ENCODE measurements around the gene ACCSL.

The ACCSL gene

DNA sequence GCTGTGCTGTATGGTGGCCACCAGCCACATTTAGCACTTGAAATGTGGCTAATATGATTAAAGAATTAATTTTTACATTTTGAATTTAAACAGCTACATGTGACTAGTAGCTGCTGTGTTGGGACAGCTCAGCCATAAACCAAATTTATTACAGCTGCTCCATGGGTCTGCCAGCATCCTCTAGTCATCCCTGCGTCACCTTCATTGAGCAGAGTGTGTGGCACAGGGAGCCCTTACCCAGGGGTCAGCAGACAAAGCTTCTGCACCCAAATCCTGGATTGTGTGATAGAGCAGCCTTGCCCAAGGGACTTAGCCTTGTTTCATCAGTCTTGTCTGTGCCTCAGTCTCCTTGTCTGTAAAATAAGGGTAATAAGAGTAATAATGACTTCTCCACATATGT, 19.4 kb upstream of the ACCSL start:
- TF ChIP-seq, protein P1, sequence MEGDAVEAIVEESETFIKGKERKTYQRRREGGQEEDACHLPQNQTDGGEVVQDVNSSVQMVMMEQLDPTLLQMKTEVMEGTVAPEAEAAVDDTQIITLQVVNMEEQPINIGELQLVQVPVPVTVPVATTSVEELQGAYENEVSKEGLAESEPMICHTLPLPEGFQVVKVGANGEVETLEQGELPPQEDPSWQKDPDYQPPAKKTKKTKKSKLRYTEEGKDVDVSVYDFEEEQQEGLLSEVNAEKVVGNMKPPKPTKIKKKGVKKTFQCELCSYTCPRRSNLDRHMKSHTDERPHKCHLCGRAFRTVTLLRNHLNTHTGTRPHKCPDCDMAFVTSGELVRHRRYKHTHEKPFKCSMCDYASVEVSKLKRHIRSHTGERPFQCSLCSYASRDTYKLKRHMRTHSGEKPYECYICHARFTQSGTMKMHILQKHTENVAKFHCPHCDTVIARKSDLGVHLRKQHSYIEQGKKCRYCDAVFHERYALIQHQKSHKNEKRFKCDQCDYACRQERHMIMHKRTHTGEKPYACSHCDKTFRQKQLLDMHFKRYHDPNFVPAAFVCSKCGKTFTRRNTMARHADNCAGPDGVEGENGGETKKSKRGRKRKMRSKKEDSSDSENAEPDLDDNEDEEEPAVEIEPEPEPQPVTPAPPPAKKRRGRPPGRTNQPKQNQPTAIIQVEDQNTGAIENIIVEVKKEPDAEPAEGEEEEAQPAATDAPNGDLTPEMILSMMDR (IDR thresholded peaks at IDR 0.05; ENCODE audit: insufficient read depth, low read length, missing control alignments) = no peak
- ChIA-PET POLR2A (no interaction called here), CTCF (interaction anchor here (1.2 to 3.6 kb wide), 4 partner anchors 8 to 139 kb away, joined by 3 to 18 read pairs (median 8); partner anchors contain the start of gene EXT2)
- H3K4me3 ChIP-seq (ENCODE audit: low read depth, low read length) = no peak overlapping the region
- DNase-seq (ENCODE audit: low read depth, low spot score) = no peak

DNA sequence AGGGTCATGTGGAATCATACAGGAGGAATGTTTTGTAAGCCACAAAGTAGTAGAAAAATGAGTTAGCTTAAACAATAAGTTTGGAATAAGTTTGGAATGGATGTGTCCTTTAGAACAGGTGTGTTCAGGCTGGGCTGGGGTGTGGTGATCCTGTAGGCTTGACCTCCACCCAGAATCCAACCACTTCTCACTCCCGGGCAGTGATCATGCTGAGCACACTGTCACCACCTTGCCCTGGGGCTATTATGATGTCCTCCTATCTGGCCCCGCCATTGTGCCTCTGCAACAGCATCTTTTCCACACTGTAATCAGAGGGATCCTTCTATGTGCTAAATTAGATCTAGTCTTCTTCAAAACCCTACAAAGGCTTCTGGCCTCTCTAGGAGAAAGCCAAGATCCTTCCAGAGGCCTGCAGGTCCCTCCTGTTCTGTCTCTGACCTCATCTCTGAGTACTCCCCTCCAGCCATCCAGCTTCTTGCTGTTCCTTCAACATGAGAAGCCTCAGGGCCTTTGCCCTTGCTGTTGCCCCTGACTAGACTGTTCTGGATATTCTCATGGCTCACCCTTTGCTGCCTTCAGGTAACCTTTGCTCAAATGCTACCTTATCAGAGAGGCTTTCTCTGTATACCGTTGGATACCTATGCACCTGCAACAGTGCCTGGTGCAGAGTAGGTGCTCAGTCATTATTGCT, 18.8 kb upstream of the ACCSL start:
- POLR2A ChIA-PET = interaction anchor here (1.2 kb wide), 1 partner anchor 148 kb away, joined by 3 read pairs; no protein-coding TSS in a partner anchor
- no peak overlapping the region for H3K4me3 ChIP-seq (ENCODE audit: low read depth, low read length)
- CTCF ChIA-PET = interaction anchor here (1.2 to 17.9 kb wide), 5 partner anchors 8 to 140 kb away, joined by 3 to 444 read pairs (median 13); partner anchors contain the start of gene EXT2
- DNase-seq (ENCODE audit: low read depth, low spot score) = no peak
- TF ChIP-seq, protein P1 (IDR thresholded peaks at IDR 0.05; ENCODE audit: insufficient read depth, low read length, missing control alignments) = no peak

DNA sequence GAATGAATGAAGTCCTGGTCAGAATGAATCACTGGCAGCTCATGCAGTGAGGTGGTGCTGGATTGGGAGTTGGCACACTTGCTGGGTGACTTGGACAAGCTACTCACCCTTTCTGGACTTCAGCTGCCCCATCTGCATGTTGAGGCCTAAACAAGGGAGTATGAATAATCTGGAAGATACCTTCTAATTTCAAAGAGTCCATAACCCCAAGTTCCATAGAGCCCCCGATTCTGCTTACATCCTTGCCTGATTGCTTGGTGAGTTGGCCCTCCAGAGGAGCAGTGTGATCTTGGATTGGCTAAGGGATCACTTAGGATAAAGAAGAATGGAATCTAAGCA, 18.3 kb upstream of the ACCSL start:
- TF ChIP-seq, protein P1 (IDR thresholded peaks at IDR 0.05; ENCODE audit: insufficient read depth, low read length, missing control alignments) = no peak
- ChIA-PET POLR2A (interaction anchor here (1.2 kb wide), 1 partner anchor 148 kb away, joined by 3 read pairs; no protein-coding TSS in a partner anchor), CTCF (interaction anchor here (17.9 kb wide), 1 partner anchor 136 kb away, joined by 444 read pairs; no protein-coding TSS in a partner anchor)
- H3K4me3 ChIP-seq (ENCODE audit: low read depth, low read length) = no peak overlapping the region
- no peak for DNase-seq (ENCODE audit: low read depth, low spot score)

DNA sequence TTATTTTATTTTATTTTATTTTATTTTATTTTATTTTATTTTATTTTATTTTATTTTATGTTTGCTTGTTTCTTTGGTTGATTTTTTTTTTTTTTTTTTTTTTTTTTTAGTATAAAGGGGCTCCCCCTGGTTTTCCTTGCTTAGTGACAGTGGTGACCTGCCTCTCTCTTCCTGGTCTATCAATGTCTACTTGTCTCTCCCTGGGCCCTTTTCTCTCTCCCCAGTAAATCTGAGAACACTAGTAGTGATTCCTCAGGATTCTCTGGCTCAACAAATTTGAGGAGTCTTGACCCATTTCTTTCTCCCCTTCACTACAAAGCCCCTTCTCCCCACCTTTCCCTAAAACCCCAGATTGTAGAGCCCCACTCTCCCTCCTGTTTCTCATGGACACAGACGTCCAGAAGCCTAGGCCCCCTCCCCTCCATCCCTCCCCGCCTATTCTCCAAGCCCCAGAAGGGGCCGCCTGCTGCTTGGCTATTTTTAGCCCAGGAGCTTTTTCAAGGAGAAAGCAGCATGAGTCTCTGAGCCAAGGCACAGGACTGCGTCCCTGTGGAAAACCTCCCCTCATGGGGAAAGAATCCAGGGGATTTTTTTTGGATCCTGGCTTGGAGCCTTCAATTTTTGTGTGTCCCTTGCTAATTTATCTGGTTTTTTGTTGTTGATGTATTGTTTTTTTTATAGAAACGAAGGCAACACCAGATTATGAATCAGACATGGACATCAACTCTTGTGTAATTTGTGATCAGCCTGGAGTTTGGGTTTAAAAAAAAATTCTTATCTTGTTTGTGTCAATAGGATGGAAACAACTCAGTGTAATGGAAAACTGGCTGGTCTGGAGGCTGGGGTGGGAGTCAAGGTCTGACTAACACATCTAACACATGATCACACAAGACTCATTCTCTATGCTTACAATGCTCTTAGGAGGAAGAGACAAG, 17.5 kb upstream of the ACCSL start:
- TF ChIP-seq, protein P1 (IDR thresholded peaks at IDR 0.05; ENCODE audit: insufficient read depth, low read length, missing control alignments) = no peak
- no peak overlapping the region for H3K4me3 ChIP-seq (ENCODE audit: low read depth, low read length)
- no peak for DNase-seq (ENCODE audit: low read depth, low spot score)
- POLR2A ChIA-PET = interaction anchor here (1.2 to 1.7 kb wide), 2 partner anchors 88 to 149 kb away, joined by 3 to 9 read pairs; partner anchors contain the start of gene C11orf96
- CTCF ChIA-PET = interaction anchor here (4.2 to 17.9 kb wide), 2 partner anchors 13 to 136 kb away, joined by 20 to 444 read pairs; no protein-coding TSS in a partner anchor

DNA sequence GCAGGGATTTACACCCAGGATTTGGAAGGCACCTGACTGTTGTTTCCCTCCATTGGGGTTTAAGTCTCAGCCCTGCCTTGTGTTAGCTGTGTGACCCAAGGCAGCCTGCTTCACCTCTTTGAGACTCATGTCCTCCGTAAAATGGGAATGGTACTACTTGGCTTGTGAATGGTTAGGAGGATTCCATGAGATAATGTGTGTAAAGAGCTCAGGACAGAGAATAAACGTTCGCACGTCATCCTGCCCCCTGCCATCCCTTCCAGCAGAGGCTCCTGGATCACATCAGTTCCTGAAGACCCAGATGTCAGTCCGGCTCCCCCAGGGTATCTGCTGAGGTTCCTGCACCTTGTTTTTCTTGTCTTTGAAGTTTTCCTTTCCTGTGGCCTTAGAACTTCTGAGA, 16.8 kb upstream of the ACCSL start:
- CTCF ChIA-PET = interaction anchor here (2.0 to 17.9 kb wide), 3 partner anchors 12 to 137 kb away, joined by 6 to 444 read pairs (median 20); no protein-coding TSS in a partner anchor

More for the DNA sequence above, 16.8 kb upstream of the ACCSL start:
- POLR2A ChIA-PET = interaction anchor here (1.7 kb wide), 1 partner anchor 89 kb away, joined by 9 read pairs; the partner anchor contains the start of gene C11orf96
- no peak for DNase-seq (ENCODE audit: low read depth, low spot score)
- no peak overlapping the region for H3K4me3 ChIP-seq (ENCODE audit: low read depth, low read length)
- TF ChIP-seq, protein P1 (IDR thresholded peaks at IDR 0.05; ENCODE audit: insufficient read depth, low read length, missing control alignments) = no peak
